Measurements from ENCODE around the gene RPS27L. TPM values are rescaled to one million over a fixed set of nuclear protein-coding genes. Genes with fewer than 3 reads are reported as not detected.
"Not testable (repeated sequence)": the region's sequence is repeated elsewhere in the genome, so short reads cannot be mapped to it uniquely, and the experiment has no call there.

Gene RPS27L
- total RNA-seq, 1 experiment from 2014 or later, result 154 TPM

DNA sequence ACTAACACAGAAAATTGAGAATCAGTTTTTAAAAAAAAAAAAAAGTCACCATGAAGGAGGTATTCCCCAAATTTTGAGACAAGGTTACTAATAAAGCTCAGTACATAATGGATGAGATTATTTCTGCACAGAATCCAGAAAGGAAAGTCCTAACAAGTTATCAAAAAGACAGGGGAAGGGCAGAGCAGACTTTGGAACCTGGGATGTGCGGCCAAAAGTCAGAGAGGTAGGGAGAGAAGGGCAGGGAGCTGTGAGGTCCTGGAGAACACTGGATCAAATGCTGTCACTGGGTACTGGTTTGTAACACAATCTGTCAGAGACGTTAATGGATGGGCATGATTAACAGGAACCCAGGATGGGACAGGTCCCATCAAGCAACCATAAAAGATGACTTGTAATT lies 47.8 kb downstream of the RPS27L start:
- Mint-ChIP-seq H3K9me3 (ENCODE audit: unreplicated experiment) (no peaks in the 10 kb centered on the region), H3K27ac (ENCODE audit: low read depth, unreplicated experiment) (no peak overlapping the region), H3K27me3 (ENCODE audit: insufficient read depth, unreplicated experiment) (no peaks in the 10 kb centered on the region), H3K4me1 (ENCODE audit: insufficient read depth, unreplicated experiment) (peaks cover 8% of the 10 kb centered on the region), H3K36me3 (ENCODE audit: insufficient read depth, unreplicated experiment) (peaks cover 7% of the 10 kb centered on the region), H3K4me3 (ENCODE audit: unreplicated experiment) (no peak overlapping the region)
- intact Hi-C loops (cut with micrococcal nuclease), result no loop called here
- DNase-seq (ENCODE audit: unreplicated experiment), result no peak
- BruUV-seq (replicated peaks), result no TSS peak
- POLR2A ChIA-PET, result interaction anchor here (0.6 to 0.7 kb wide), 2 partner anchors 9 to 190 kb away, joined by 3 to 4 read pairs; no protein-coding TSS in a partner anchor
- CTCF ChIA-PET, result interaction anchor here (0.6 to 3.1 kb wide), 4 partner anchors 15 to 760 kb away, joined by 3 to 13 read pairs (median 5); no protein-coding TSS in a partner anchor
- TF ChIP-seq, protein P1, sequence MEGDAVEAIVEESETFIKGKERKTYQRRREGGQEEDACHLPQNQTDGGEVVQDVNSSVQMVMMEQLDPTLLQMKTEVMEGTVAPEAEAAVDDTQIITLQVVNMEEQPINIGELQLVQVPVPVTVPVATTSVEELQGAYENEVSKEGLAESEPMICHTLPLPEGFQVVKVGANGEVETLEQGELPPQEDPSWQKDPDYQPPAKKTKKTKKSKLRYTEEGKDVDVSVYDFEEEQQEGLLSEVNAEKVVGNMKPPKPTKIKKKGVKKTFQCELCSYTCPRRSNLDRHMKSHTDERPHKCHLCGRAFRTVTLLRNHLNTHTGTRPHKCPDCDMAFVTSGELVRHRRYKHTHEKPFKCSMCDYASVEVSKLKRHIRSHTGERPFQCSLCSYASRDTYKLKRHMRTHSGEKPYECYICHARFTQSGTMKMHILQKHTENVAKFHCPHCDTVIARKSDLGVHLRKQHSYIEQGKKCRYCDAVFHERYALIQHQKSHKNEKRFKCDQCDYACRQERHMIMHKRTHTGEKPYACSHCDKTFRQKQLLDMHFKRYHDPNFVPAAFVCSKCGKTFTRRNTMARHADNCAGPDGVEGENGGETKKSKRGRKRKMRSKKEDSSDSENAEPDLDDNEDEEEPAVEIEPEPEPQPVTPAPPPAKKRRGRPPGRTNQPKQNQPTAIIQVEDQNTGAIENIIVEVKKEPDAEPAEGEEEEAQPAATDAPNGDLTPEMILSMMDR (IDR thresholded peaks at IDR 0.05; ENCODE audit: unreplicated experiment), result no peak

DNA sequence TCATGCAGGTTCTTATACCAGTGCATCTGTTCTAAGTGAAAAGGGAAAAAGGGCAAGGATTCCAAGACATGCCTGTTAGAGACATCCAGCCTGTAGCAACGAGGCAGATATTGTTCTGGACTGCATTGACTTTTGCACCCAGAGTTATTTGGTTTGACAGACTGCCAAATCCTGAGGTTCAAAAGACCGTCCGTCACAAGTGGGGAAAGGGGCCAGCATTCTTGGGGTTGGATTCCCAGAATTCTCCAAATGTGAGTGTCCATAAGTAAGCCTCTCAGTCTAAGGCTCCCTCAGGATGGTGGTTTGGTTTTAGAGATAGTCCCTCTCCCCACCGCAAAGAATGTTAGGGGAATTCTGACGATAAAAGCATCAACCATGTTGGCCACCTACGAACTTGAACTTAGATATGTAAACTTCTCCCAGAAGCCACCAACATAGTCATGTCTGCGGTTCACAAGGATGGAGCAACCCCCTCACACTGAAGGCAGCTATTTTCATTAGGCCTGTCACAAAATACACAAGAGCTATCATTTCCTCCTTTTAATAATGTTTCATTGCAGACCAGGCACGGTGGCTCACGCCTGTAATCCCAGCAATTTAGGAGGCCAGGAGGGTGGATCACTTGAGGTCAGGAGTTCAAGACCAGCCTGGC lies 49.3 kb downstream of the RPS27L start:
- ChIA-PET CTCF (interaction anchor here (3.1 kb wide), 1 partner anchor 14 kb away, joined by 13 read pairs; no protein-coding TSS in a partner anchor), POLR2A (no interaction called here)
- Mint-ChIP-seq H3K4me3 (ENCODE audit: unreplicated experiment) (no peak overlapping the region), H3K4me1 (ENCODE audit: insufficient read depth, unreplicated experiment) (peaks cover 9% of the 10 kb centered on the region), H3K27ac (ENCODE audit: low read depth, unreplicated experiment) (no peak overlapping the region), H3K9me3 (ENCODE audit: unreplicated experiment) (no peaks in the 10 kb centered on the region), H3K36me3 (ENCODE audit: insufficient read depth, unreplicated experiment) (peaks cover under 1% of the 10 kb centered on the region), H3K27me3 (ENCODE audit: insufficient read depth, unreplicated experiment) (no peaks in the 10 kb centered on the region)
- no TSS peak for BruUV-seq (replicated peaks)
- TF ChIP-seq, protein P1 (IDR thresholded peaks at IDR 0.05; ENCODE audit: unreplicated experiment), result no peak
- intact Hi-C loops (cut with micrococcal nuclease), result no loop called here
- peak; percentile 92 for DNase-seq (ENCODE audit: unreplicated experiment)

DNA sequence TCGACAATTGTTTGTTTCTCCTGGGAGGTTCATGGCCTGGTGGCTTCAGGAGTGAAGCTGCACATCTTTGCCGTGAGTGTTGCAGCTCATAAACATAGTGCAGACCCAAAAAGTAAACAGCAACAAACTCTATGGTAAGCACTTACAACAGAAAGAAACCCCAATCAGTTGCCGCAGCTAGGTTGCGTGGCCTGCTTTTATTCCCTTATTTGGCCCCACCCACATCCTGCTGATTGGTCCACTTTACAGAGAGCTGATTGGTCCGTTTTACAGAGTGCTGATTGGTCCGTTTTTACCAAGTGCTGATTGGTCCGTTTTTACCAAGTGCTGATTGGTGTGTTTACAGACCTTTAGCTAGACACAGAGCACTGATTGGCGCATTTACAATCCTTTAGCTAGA lies 51.9 kb downstream of the RPS27L start:
- DNase-seq (ENCODE audit: unreplicated experiment); H3K27me3 Mint-ChIP-seq (ENCODE audit: insufficient read depth, unreplicated experiment); POLR2A ChIA-PET; H3K27ac Mint-ChIP-seq (ENCODE audit: low read depth, unreplicated experiment); H3K9me3 Mint-ChIP-seq (ENCODE audit: unreplicated experiment); H3K4me3 Mint-ChIP-seq (ENCODE audit: unreplicated experiment); intact Hi-C loops (cut with micrococcal nuclease); H3K36me3 Mint-ChIP-seq (ENCODE audit: insufficient read depth, unreplicated experiment); H3K4me1 Mint-ChIP-seq (ENCODE audit: insufficient read depth, unreplicated experiment); BruUV-seq (replicated peaks): not testable (repeated sequence)
- CTCF ChIA-PET, result interaction anchor here (1.1 kb wide), 1 partner anchor 11 kb away, joined by 9 read pairs; no protein-coding TSS in a partner anchor

DNA sequence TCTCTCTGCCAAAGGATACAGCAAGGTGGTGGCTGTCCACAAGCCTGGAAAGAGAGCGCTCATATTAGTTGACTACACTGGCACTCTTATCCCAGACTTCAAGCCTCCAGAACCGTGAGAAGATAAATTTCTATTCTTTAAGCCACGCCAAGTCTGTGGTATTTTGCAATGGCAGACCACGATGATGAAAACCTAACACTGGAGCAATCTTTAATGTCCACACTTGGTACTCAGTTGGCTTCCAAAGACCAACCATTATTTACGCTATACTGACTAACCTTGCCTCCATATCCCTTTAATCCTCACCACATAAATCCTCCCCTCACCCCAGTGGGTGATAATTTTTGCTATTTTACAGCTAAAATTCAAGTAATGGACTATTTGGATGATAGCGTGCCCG lies 52.5 kb downstream of the RPS27L start:
- no peaks in the 10 kb centered on the region for H3K36me3 Mint-ChIP-seq (ENCODE audit: insufficient read depth, unreplicated experiment)
- H3K4me3 Mint-ChIP-seq (ENCODE audit: unreplicated experiment), result no peak overlapping the region
- no TSS peak for BruUV-seq (replicated peaks)
- ChIA-PET POLR2A (no interaction called here), CTCF (interaction anchor here (1.1 to 1.4 kb wide), 2 partner anchors 10 to 11 kb away, joined by 6 to 9 read pairs; no protein-coding TSS in a partner anchor)
- peak; percentile 53 for DNase-seq (ENCODE audit: unreplicated experiment)
- intact Hi-C loops (cut with micrococcal nuclease), result no loop called here
- H3K27ac Mint-ChIP-seq (ENCODE audit: low read depth, unreplicated experiment), result no peak overlapping the region
- H3K4me1 Mint-ChIP-seq (ENCODE audit: insufficient read depth, unreplicated experiment), result peaks cover 9% of the 10 kb centered on the region
- no peaks in the 10 kb centered on the region for H3K9me3 Mint-ChIP-seq (ENCODE audit: unreplicated experiment)
- TF ChIP-seq, protein P1 (IDR thresholded peaks at IDR 0.05; ENCODE audit: unreplicated experiment), result no peak
- H3K27me3 Mint-ChIP-seq (ENCODE audit: insufficient read depth, unreplicated experiment), result no peaks in the 10 kb centered on the region
